HepG2 (cell line): Measurements from ENCODE around the gene PPA2. TPM values are rescaled to one million over a fixed set of nuclear protein-coding genes. Genes with fewer than 3 reads are reported as not detected.

ENCODE experiments used
- AHDC1 ChIP-seq: sonication (generic); formaldehyde crosslinking; IDR thresholded peaks from 2 replicates; pipeline ENCODE4 v1.5.1; 2020; ENCODE audit warnings: mild to moderate bottlenecking, missing genetic modification reagents, borderline replicate concordance
- BCL6 ChIP-seq: IDR thresholded peaks from 2 replicates; pipeline ENCODE4 v1.6.1; 2016; ENCODE audit warnings: missing genetic modification reagents, missing compliant biosample characterization
- BRD4 ChIP-seq: sonication (generic); formaldehyde crosslinking; IDR thresholded peaks from 2 replicates; pipeline ENCODE4 v1.4.0; 2020; ENCODE audit warnings: missing genetic modification reagents
- CCDC6 ChIP-seq: sonication (generic); formaldehyde crosslinking; IDR thresholded peaks from 2 replicates; pipeline ENCODE4 v1.8.1; 2022; ENCODE audit warnings: mild to moderate bottlenecking, missing genetic modification reagents, moderate library complexity
- ELF3 ChIP-seq: IDR thresholded peaks from 2 replicates; pipeline ENCODE4 v1.6.1; 2016; ENCODE audit warnings: missing genetic modification reagents, missing compliant biosample characterization
- FOXJ3 ChIP-seq: sonication (generic); formaldehyde crosslinking; IDR thresholded peaks from 2 replicates; pipeline ENCODE4 v1.4.0; 2020; ENCODE audit warnings: missing genetic modification reagents, mild to moderate bottlenecking, borderline replicate concordance
- FOXK2 ChIP-seq: fragments of 450-650 bp; IDR thresholded peaks from 2 replicates; pipeline ENCODE4 v1.6.1; 2016
- FOXP1 ChIP-seq, 2 experiments: fragments of 450-650 bp in 1 of 2; IDR thresholded peaks; 2 replicates each; pipeline ENCODE4 v1.6.1; 2017 to 2018; ENCODE audit warnings: antibody characterized with exemption in 1 of 2
- GFI1 ChIP-seq: sonication (generic); formaldehyde crosslinking; IDR thresholded peaks from 2 replicates; pipeline ENCODE4 v1.5.0; 2020; ENCODE audit warnings: missing genetic modification reagents, mild to moderate bottlenecking, borderline replicate concordance
- IKZF1 ChIP-seq: fragments of 450-650 bp; IDR thresholded peaks from 2 replicates; pipeline ENCODE4 v1.7.1; 2016
- ISL2 ChIP-seq: sonication (generic); formaldehyde crosslinking; IDR thresholded peaks from 2 replicates; pipeline ENCODE4 v1.5.0; 2020; ENCODE audit warnings: missing genetic modification reagents
- LRRFIP1 ChIP-seq: sonication (generic); formaldehyde crosslinking; conservative IDR thresholded peaks from 2 replicates; pipeline ENCODE4 v1.4.0; 2020; ENCODE audit warnings: missing genetic modification reagents
- NFYC ChIP-seq: IDR thresholded peaks from 2 replicates; pipeline ENCODE4 v1.6.1; 2016; ENCODE audit warnings: missing genetic modification reagents, missing compliant biosample characterization
- NR3C1 ChIP-seq: sonication (generic); formaldehyde crosslinking; IDR thresholded peaks from 2 replicates; pipeline ENCODE4 v1.4.0; 2020; ENCODE audit warnings: missing genetic modification reagents
- PAWR ChIP-seq: sonication (generic); formaldehyde crosslinking; IDR thresholded peaks from 2 replicates; pipeline ENCODE4 v1.4.0; 2020; ENCODE audit warnings: missing genetic modification reagents, mild to moderate bottlenecking, borderline replicate concordance
- REPIN1 ChIP-seq: sonication (generic); formaldehyde crosslinking; IDR thresholded peaks from 2 replicates; pipeline ENCODE4 v1.8.0; 2022; ENCODE audit warnings: missing genetic modification reagents, low read depth, mild to moderate bottlenecking, borderline replicate concordance
- RXRB ChIP-seq: IDR thresholded peaks from 2 replicates; pipeline ENCODE4 v1.6.1; 2016; ENCODE audit warnings: borderline replicate concordance, missing genetic modification reagents, missing compliant biosample characterization
- SATB2 ChIP-seq: sonication (generic); formaldehyde crosslinking; IDR thresholded peaks from 2 replicates; pipeline ENCODE4 v1.5.0; 2020; ENCODE audit warnings: missing genetic modification reagents
- SOX13 ChIP-seq, 3 experiments: fragments of 450-650 bp in 1 of 3; sonication (generic) in 1 of 3; formaldehyde crosslinking in 1 of 3; IDR thresholded peaks in 2 of 3; conservative IDR thresholded peaks in 1 of 3; 2 replicates each; pipeline versions ENCODE4 v1.5.0 to v1.6.1; 2016 to 2020; ENCODE audit warnings: antibody characterized with exemption in 1 of 3, mild to moderate bottlenecking in 1 of 3, missing compliant biosample characterization in 1 of 3, missing genetic modification reagents in 1 of 3, moderate library complexity in 1 of 3
- ZNF30 ChIP-seq: sonication (generic); formaldehyde crosslinking; IDR thresholded peaks from 2 replicates; pipeline ENCODE4 v1.5.0; 2020; ENCODE audit warnings: mild to moderate bottlenecking, missing genetic modification reagents
- ZNF619 ChIP-seq: sonication (generic); formaldehyde crosslinking; IDR thresholded peaks from 2 replicates; pipeline ENCODE4 v1.4.0; 2020; ENCODE audit warnings: mild to moderate bottlenecking, missing genetic modification reagents
- ZNF639 ChIP-seq: conservative IDR thresholded peaks from 2 replicates; pipeline ENCODE4 v1.6.1; 2018; ENCODE audit warnings: missing genetic modification reagents
- ZNF75D ChIP-seq: sonication (generic); formaldehyde crosslinking; IDR thresholded peaks from 2 replicates; pipeline ENCODE4 v1.8.1; 2023; ENCODE audit warnings: missing genetic modification reagents, mild to moderate bottlenecking, borderline replicate concordance
- polyA plus RNA-seq, 8 experiments: library from polyadenylated mRNA; depleted of rRNA in 3 of 8; stranded (reverse) in 7 of 8; unstranded in 1 of 8; fragments of >200 nt; fragmentation: Illumina TruSeq in 4 of 8; extraction: Trizol in 4 of 8; gene quantifications; 2 replicates each; pipeline versions ENCODE4 v1.2.1 to v1.2.3, GENCODE V29; 2011 to 2016; ENCODE audit warnings: low read depth in 4 of 8, missing spikeins in 1 of 8, mixed read lengths in 1 of 8; ENCODE audit not compliant: insufficient read depth in 1 of 8
- total RNA-seq, 5 experiments: library from RNA; depleted of rRNA; stranded (reverse); fragments of >200 nt; fragmentation: Illumina TruSeq; extraction: Trizol; gene quantifications; 2 replicates each; pipeline ENCODE4 v1.2.3, GENCODE V29; 2016; ENCODE audit warnings: low read depth in 1 of 5

The PPA2 gene
- total and polyA plus RNA-seq, 2 of the 13 experiments (the other 11 are each of a cell fraction or from before 2014, with no cell fraction given) = 44.2 to 70.6 TPM

GRCh38 chr4:105348719-105349118 is 125.1 kb downstream of the PPA2 start (continued):
- TF ChIP-seq GFI1 (CRISPR knock-in tag) (no peak), BCL6 (CRISPR knock-in tag) (no peak), ZNF619 (CRISPR knock-in tag) (no peak), SOX13 (IDR thresholded peaks at IDR 0.05) (no peak), SOX13 (CRISPR knock-in tag; conservative IDR thresholded peaks at IDR 0.05 in 1 of 2, IDR thresholded peaks at IDR 0.05 in 1 of 2) (no peak), RXRB (CRISPR knock-in tag) (peak; percentile 12; the same call in 1 of the 2 replicates), ELF3 (CRISPR knock-in tag) (peak; percentile 24; the same call in 1 of the 2 replicates), FOXJ3 (CRISPR knock-in tag) (0 out of 2 replicates have a peak, but pooled peaks have one; percentile 18), BRD4 (CRISPR knock-in tag) (no peak), AHDC1 (peak; percentile 71; the same call in 1 of the 2 replicates), FOXK2 (no peak), NFYC (CRISPR knock-in tag) (no peak), CCDC6 (CRISPR knock-in tag) (no peak), NR3C1 (CRISPR knock-in tag) (no peak), SATB2 (CRISPR knock-in tag) (no peak), LRRFIP1 (no peak), ZNF75D (CRISPR knock-in tag) (no peak), ZNF30 (CRISPR knock-in tag) (no peak), ISL2 (peak; percentile 34; the same call in 1 of the 2 replicates), REPIN1 (CRISPR knock-in tag) (no peak), ZNF639 (CRISPR knock-in tag) (no peak), FOXP1 (IDR thresholded peaks at IDR 0.05) (no peak), FOXP1 (CRISPR knock-in tag; IDR thresholded peaks at IDR 0.05) (peak; percentile 17; the same call in 1 of the 2 replicates), IKZF1 (no peak), PAWR (CRISPR knock-in tag) (no peak)
